GM12801 (cell line): Measurements from ENCODE around the gene PLCB2.

Experiments used
- TF ChIP-seq, protein P1 (sequence below): IDR thresholded peaks from one replicate; pipeline ENCODE4 v1.5.1; 2011; ENCODE audit warnings: control low read depth; ENCODE audit not compliant: insufficient read length; ENCODE audit errors: extremely low read depth

The PLCB2 gene

DNA sequence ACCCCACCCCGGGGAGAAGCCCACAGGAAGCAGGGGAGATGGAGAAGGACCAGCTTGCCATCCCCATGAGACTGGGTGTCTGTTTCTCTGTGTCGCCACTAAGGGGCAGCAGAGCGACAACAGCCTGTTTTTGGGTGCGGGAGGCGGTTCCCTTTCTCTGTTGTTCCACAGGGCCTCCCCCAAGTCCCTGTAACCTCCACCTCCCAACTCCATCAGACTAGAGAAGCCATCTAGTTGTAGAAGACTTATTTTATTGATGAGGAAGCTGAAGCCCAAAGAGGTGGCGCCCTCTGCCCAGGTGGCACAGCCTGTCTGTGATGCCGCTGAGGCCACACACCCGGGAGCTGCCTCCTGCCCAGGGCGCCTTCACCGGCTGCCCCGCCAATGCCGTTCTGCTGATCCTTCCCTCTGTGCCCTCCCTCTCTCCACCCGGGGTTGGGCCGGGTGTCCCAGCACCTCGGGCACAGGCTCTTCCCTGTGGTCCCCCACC is 36.9 kb upstream of the PLCB2 start:
- TF ChIP-seq, protein P1, sequence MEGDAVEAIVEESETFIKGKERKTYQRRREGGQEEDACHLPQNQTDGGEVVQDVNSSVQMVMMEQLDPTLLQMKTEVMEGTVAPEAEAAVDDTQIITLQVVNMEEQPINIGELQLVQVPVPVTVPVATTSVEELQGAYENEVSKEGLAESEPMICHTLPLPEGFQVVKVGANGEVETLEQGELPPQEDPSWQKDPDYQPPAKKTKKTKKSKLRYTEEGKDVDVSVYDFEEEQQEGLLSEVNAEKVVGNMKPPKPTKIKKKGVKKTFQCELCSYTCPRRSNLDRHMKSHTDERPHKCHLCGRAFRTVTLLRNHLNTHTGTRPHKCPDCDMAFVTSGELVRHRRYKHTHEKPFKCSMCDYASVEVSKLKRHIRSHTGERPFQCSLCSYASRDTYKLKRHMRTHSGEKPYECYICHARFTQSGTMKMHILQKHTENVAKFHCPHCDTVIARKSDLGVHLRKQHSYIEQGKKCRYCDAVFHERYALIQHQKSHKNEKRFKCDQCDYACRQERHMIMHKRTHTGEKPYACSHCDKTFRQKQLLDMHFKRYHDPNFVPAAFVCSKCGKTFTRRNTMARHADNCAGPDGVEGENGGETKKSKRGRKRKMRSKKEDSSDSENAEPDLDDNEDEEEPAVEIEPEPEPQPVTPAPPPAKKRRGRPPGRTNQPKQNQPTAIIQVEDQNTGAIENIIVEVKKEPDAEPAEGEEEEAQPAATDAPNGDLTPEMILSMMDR: no peak

DNA sequence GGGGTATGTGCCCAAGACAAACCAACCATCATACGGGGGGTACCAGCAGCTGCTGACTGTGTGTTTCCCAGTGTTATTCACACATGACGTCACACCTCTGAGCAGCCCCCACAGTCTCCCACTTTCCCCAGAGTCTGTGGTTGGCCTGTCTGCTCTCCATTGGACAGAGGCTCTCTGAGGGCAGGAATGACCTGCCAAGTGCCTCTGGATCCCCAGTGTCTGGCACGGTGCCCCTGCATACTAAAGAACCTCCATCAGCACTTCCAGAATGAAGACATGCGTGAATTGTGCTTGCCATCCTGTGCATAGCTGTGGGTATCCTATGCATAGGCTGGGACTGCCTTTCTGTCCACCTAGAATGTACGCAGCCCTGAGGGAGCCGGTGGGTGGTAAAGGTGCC is 36.5 kb upstream of the PLCB2 start:
- TF ChIP-seq, protein P1: no peak

DNA sequence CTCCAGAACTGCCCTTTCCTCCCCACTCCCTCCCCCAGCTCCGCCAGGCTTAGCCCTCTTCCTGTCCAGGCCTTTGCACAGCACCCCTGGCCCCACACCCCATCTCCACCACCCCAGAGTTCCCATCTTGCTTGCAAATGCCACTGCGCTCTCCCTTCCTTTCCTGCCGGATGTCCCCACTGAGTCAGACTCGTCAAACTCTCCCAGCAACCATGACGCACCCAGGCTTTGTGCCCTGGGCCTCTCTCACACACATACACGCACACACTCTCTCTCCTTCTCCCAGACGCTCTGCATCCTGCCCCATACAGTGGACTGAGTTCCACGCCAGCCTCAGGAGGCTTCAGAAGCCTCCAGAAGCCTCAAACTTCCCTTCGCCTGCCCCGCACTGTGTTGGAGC is 35.8 kb upstream of the PLCB2 start:
- TF ChIP-seq, protein P1: no peak

DNA sequence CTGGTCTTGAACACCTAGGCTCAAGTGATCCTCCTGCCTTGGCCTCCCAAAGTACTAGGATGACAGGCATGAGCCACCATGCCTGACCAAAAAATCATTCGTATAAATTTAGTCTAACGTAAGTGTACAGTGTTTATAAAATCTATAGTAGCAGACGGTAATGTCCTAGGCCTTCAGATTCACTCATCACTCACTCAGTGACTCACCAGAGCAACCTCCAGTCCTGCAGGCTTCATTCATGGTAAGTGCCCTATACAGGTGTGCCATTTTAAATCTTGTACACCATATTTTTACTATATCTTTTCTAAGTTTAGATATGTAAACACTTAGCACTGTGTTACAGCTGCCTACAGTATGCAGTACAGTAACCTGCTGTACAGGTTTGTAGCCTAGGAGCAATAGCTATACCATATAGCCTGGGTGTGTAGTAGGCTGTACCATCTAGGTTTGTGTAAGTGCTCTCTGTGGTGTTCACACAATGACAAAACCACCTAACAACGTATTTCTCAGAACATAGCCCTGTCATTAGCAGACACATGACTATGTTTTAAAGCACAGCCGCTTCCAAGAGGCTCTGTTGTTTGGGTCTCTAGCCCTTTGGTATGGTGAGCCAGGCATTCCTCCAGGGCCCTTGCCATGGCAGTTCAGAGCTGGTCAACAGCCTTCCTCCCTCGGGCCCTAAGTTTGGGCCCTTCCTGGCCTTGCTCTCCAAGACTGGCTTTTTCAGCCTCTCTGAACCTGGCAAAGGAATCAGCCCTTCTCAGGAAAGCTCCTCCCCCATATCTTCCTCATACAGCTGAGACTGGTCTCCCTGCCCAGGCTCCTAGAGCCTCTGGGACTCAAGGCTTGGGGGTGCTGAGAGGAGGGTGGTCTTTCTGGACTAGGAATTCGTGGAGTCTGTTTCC is 34.9 kb upstream of the PLCB2 start:
- TF ChIP-seq, protein P1: no peak

DNA sequence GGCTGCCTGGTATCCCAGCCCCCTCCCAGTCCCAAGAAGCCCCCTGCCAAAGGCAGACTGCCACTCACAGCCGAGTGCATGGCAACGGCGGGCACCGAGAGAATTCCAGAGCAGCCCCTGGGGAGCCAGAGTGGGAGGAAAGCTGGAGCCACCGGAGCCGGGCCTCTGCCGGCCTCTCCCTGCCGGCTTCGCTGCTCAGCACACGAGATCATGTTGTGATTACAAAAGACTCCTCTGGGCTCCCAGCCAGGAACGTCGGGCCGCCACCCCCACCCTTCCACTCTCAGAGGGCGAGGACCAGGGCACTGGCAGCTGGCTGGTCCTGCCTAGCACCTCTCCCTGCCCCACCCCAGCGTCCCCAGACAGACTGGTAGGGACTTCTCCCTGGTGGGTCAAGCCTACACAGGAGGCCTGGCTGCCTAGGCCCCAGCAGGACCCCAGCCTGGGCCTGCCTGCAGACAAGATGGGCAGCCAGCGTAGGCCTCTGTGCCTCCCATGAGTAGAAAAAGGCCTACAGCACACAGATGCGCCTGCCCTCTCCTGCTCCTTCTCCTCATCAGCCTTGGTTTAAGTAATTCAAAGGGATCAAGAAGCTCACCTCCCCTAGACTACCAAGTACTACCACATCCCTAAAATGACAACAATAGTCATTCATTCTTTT is 33.1 kb upstream of the PLCB2 start, which contains the start of gene CCDC9B:
Gene CCDC9B, minus strand, starts transcription at position 200 of the 661 bp plus-strand sequence. Its CDS starts 120 bp downstream, at position 80.
- TF ChIP-seq, protein P1: no peak

DNA sequence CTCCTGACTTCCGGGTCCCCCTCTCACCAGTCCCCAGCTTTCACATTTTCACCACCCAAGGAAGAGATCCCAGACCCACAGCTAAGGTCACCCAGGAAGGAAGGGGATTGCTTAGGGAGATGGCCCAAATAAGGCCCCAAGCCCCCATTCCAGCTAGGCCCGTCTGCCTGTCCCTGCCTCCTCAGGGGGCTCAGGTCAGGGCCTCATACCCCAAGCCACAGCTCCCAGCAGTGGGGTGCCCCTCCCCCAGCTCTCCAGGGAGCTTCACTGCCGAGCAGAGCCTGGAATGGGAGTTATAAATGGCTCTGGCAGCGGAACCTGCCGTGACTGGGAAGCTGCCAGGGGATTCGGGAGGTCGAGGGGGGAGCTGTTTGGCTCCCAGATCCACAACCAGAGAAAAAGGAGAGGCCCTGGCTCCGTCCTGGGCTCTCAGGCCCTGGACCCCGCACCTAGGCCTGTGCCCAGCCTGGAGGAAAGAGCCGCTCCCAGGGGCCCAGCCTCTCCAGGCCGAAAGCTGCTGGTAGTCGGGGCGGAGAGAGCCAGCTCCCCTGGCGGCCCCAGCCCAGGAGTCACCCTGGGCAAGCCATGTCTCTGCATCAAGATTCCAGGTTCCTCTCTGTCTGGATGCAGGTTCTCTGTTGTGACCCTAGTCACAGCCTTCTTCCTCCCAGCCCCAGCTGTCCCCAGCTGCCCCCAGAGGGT is 32.5 kb upstream of the PLCB2 start:
- TF ChIP-seq, protein P1: no peak

DNA sequence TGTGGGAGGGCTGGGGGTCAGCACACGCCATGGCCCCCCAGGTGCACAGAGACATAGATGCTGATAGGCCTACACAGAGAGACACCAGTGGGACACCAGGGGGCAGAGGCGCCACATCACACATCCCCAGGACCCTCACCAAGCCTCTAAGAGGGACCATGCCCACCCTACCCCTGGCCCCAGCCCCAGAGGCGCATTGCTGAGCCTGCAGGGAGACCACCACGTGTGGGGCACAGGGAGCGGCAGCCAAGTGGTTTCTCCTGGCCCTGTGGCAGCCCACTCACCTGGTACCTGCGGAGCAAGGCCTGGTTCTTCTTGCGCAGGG is 31.8 kb upstream of the PLCB2 start:
- TF ChIP-seq, protein P1: no peak
